Liver (tissue), 9 donors: ENCODE results near the gene NEUROG1. TPM values are rescaled to one million over a fixed set of nuclear protein-coding genes. Genes with fewer than 3 reads are reported as not detected.
A peak's percentile ranks its signal among the peaks of the same experiment; 100 is the strongest.

Source experiments
- DNase-seq: peaks from one replicate; pipeline ENCODE4 v3.0.0-alpha.2; 2017; ENCODE audit warnings: low spot score
- H3K27ac ChIP-seq, 2 donors: one replicate each; pipeline ENCODE4 v1.7.0; 2013; ENCODE audit warnings: inconsistent platforms in 2 of 2, low read length in 2 of 2, control low read depth in 1 of 2, low read depth in 1 of 2, mild to moderate bottlenecking in 1 of 2
- H3K27me3 ChIP-seq, 4 donors: one replicate each; pipeline versions ENCODE4 v1.6.1 to v1.7.0; 2013; ENCODE audit warnings: low read length in 3 of 4, inconsistent platforms in 1 of 4, mild to moderate bottlenecking in 1 of 4, moderate library complexity in 1 of 4; ENCODE audit not compliant: control insufficient read depth in 4 of 4, insufficient read depth in 4 of 4
- H3K36me3 ChIP-seq, 4 donors: one replicate each; pipeline versions ENCODE4 v1.6.1 to v1.7.0; 2013; ENCODE audit warnings: low read length in 3 of 4, mild to moderate bottlenecking in 3 of 4, low read depth in 1 of 4, moderate library complexity in 1 of 4; ENCODE audit not compliant: control insufficient read depth in 4 of 4, insufficient read depth in 3 of 4
- H3K4me1 ChIP-seq, 4 donors: one replicate each; pipeline versions ENCODE4 v1.6.1 to v1.7.0; 2013; ENCODE audit warnings: low read length in 3 of 4, mild to moderate bottlenecking in 3 of 4, moderate library complexity in 1 of 4; ENCODE audit not compliant: control insufficient read depth in 4 of 4, insufficient read depth in 4 of 4
- H3K4me3 ChIP-seq, 3 donors: one replicate each; pipeline versions ENCODE4 v1.6.1 to v1.7.0; 2013; ENCODE audit warnings: low read length in 3 of 3, control low read depth in 1 of 3, low read depth in 1 of 3, mild to moderate bottlenecking in 1 of 3
- H3K9ac ChIP-seq, 2 donors: one replicate each; pipeline ENCODE4 v1.7.0; 2013; ENCODE audit warnings: low read length in 2 of 2, mild to moderate bottlenecking in 2 of 2, moderate library complexity in 2 of 2, control low read depth in 1 of 2, low read depth in 1 of 2
- H3K9me3 ChIP-seq, 4 donors: one replicate each; pipeline versions ENCODE4 v1.6.1 to v1.7.0; 2013; ENCODE audit warnings: low read length in 3 of 4; ENCODE audit not compliant: control insufficient read depth in 4 of 4
- CTCF ChIP-seq: fragments of 150-350 bp; IDR thresholded peaks from 2 replicates; pipeline ENCODE4 v1.5.1; 2017; ENCODE audit warnings: improper control_type of control experiment, low read depth, low read length; ENCODE audit not compliant: missing input control
- EGR1 ChIP-seq, 2 donors: IDR thresholded peaks; 2 replicates each; pipeline ENCODE4 v1.6.1; 2016 to 2018; ENCODE audit warnings: antibody characterized with exemption in 2 of 2, low read depth in 2 of 2
- FOXA1 ChIP-seq: IDR thresholded peaks from 2 replicates; pipeline ENCODE4 v1.6.1; 2016; ENCODE audit warnings: antibody characterized with exemption
- FOXA2 ChIP-seq: IDR thresholded peaks from 2 replicates; pipeline ENCODE4 v1.6.1; 2016; ENCODE audit warnings: antibody characterized with exemption
- GABPA ChIP-seq, 2 donors: IDR thresholded peaks in 1 of 2; conservative IDR thresholded peaks in 1 of 2; 2 replicates each; pipeline ENCODE4 v1.6.1; 2016; ENCODE audit warnings: antibody characterized with exemption in 2 of 2, mild to moderate bottlenecking in 1 of 2, moderate library complexity in 1 of 2
- HNF4A ChIP-seq, 2 donors: conservative IDR thresholded peaks; 2 replicates each; pipeline ENCODE4 v1.6.1; 2016; ENCODE audit warnings: antibody characterized with exemption in 2 of 2, mild to moderate bottlenecking in 2 of 2
- JUND ChIP-seq, 2 donors: IDR thresholded peaks; 2 replicates each; pipeline ENCODE4 v1.6.1; 2016; ENCODE audit warnings: antibody characterized with exemption in 2 of 2
- MAX ChIP-seq: IDR thresholded peaks from 2 replicates; pipeline ENCODE4 v1.6.1; 2016; ENCODE audit warnings: antibody characterized with exemption
- NR2F2 ChIP-seq: IDR thresholded peaks from 2 replicates; pipeline ENCODE4 v1.6.1; 2016; ENCODE audit warnings: antibody characterized with exemption
- RAD21 ChIP-seq, 2 donors: IDR thresholded peaks; 2 replicates each; pipeline ENCODE4 v1.6.1; 2016; ENCODE audit warnings: antibody characterized with exemption in 2 of 2, mild to moderate bottlenecking in 2 of 2
- RXRA ChIP-seq, 2 donors: IDR thresholded peaks; 2 replicates each; pipeline ENCODE4 v1.6.1; 2017 to 2018; ENCODE audit warnings: antibody characterized with exemption in 2 of 2, mild to moderate bottlenecking in 1 of 2
- TAF1 ChIP-seq: conservative IDR thresholded peaks from 2 replicates; pipeline ENCODE4 v1.6.1; 2016; ENCODE audit warnings: antibody characterized with exemption, mild to moderate bottlenecking
- WGBS: extraction: QIAGEN DNeasy Blood & Tissue Kit; methylation state at CpG from one replicate; pipeline ENCODE4 v1.1.7; 2013; 5-methylcytosine and 5-hydroxymethylcytosine counted together
- polyA plus RNA-seq, 2 donors: library from polyadenylated mRNA; stranded (reverse) in 1 of 2; unstranded in 1 of 2; fragments of 200-250 nt in 1 of 2; fragments of >200 nt in 1 of 2; fragmentation: Nextera tagmentation in 1 of 2; extraction: Ambion mirVana in 1 of 2; gene quantifications; one replicate each; pipeline versions ENCODE4 v1.2.1 to v1.2.3, GENCODE V29; 2013 to 2015
- total RNA-seq, 2 donors: library from RNA; depleted of rRNA; stranded (reverse); fragments of >200 nt; gene quantifications; one replicate each; pipeline ENCODE4 v1.2.3, GENCODE V29; 2014
- TF ChIP-seq, protein P1 (sequence below): IDR thresholded peaks from 2 replicates; pipeline ENCODE4 v1.6.1; 2016; ENCODE audit warnings: antibody characterized with exemption
- TF ChIP-seq, protein P2 (sequence below): IDR thresholded peaks from 2 replicates; pipeline ENCODE4 v1.6.1; 2016; ENCODE audit warnings: antibody characterized with exemption, mild to moderate bottlenecking
- donor health status: healthy.
- donor health status: healthy.
- donor health status: healthy.
- donor health status: healthy.
- donor health status: healthy.

NEUROG1 gene
- total and polyA plus RNA-seq, 4 donors: not detected

- H3K36me3 ChIP-seq: no peaks in the 10 kb centered on the region
- 52% methylated on average over 10 of the region's 10 CpGs for WGBS
- TF ChIP-seq, protein P1, sequence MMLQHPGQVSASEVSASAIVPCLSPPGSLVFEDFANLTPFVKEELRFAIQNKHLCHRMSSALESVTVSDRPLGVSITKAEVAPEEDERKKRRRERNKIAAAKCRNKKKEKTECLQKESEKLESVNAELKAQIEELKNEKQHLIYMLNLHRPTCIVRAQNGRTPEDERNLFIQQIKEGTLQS: no peak
- peak in 1 of 2 donors; percentile 57 for TF ChIP-seq RAD21 (IDR thresholded peaks at IDR 0.05)
- H3K27ac ChIP-seq: no peak overlapping the region
- no peak overlapping the region for H3K4me3 ChIP-seq
- H3K9ac ChIP-seq: no peak overlapping the region
- peaks cover 0 to 4% (median 0%) of the 10 kb centered on the region in 4 donors for H3K4me1 ChIP-seq
- H3K27me3 ChIP-seq: peaks cover 0 to 2% (median 0%) of the 10 kb centered on the region in 4 donors
- H3K9me3 ChIP-seq: no peaks in the 10 kb centered on the region
- DNase-seq: no peak
These were observed 34.1 kb upstream of the NEUROG1 start for GRCh38 chr5:135569755-135570452.

- Histone ChIP-seq H3K27ac (no peak overlapping the region), H3K4me3 (no peak overlapping the region), H3K36me3 (no peaks in the 10 kb centered on the region), H3K9ac (no peak overlapping the region), H3K9me3 (no peaks in the 10 kb centered on the region), H3K4me1 (peaks cover 0 to 4% (median 0%) of the 10 kb centered on the region in 4 donors), H3K27me3 (peaks cover 0 to 2% (median 0%) of the 10 kb centered on the region in 4 donors)
- 74% methylated on average over 5 of the region's 5 CpGs for WGBS
- DNase-seq: no peak
- TF ChIP-seq, protein P2, sequence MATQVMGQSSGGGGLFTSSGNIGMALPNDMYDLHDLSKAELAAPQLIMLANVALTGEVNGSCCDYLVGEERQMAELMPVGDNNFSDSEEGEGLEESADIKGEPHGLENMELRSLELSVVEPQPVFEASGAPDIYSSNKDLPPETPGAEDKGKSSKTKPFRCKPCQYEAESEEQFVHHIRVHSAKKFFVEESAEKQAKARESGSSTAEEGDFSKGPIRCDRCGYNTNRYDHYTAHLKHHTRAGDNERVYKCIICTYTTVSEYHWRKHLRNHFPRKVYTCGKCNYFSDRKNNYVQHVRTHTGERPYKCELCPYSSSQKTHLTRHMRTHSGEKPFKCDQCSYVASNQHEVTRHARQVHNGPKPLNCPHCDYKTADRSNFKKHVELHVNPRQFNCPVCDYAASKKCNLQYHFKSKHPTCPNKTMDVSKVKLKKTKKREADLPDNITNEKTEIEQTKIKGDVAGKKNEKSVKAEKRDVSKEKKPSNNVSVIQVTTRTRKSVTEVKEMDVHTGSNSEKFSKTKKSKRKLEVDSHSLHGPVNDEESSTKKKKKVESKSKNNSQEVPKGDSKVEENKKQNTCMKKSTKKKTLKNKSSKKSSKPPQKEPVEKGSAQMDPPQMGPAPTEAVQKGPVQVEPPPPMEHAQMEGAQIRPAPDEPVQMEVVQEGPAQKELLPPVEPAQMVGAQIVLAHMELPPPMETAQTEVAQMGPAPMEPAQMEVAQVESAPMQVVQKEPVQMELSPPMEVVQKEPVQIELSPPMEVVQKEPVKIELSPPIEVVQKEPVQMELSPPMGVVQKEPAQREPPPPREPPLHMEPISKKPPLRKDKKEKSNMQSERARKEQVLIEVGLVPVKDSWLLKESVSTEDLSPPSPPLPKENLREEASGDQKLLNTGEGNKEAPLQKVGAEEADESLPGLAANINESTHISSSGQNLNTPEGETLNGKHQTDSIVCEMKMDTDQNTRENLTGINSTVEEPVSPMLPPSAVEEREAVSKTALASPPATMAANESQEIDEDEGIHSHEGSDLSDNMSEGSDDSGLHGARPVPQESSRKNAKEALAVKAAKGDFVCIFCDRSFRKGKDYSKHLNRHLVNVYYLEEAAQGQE: no peak
- TF ChIP-seq TAF1: no peak
- TF ChIP-seq FOXA1: no peak
- TF ChIP-seq GABPA (IDR thresholded peaks at IDR 0.05 in 1 of 2, conservative IDR thresholded peaks at IDR 0.05 in 1 of 2): no peak
- TF ChIP-seq NR2F2: no peak
- TF ChIP-seq FOXA2: no peak
- TF ChIP-seq MAX: no peak
- TF ChIP-seq CTCF: no peak
These were observed 33.2 kb upstream of the NEUROG1 start for GRCh38 chr5:135568923-135569360.

GRCh38 chr5:135568246-135568645, 32.5 kb upstream of the NEUROG1 start:
- DNase-seq: no peak
- Histone ChIP-seq H3K4me3 (no peak overlapping the region), H3K9me3 (no peaks in the 10 kb centered on the region), H3K9ac (no peak overlapping the region), H3K36me3 (no peaks in the 10 kb centered on the region), H3K4me1 (peaks cover 0 to 4% (median 0%) of the 10 kb centered on the region in 4 donors), H3K27me3 (peaks cover 0 to 2% (median 0%) of the 10 kb centered on the region in 4 donors), H3K27ac (no peak overlapping the region)
- 82% methylated on average over 6 of the region's 6 CpGs for WGBS
- TF ChIP-seq RAD21 (IDR thresholded peaks at IDR 0.05): no peak
- no peak for TF ChIP-seq JUND (IDR thresholded peaks at IDR 0.05)
- TF ChIP-seq, protein P1: no peak
- no peak for TF ChIP-seq NR2F2
- no peak for TF ChIP-seq CTCF
- no peak for TF ChIP-seq EGR1 (IDR thresholded peaks at IDR 0.05; ENCODE audit: low read depth in 2 of 2)
- no peak for TF ChIP-seq RXRA (IDR thresholded peaks at IDR 0.05)
- no peak for TF ChIP-seq HNF4A (conservative IDR thresholded peaks at IDR 0.05)
